Transverse colon (tissue), 4 donors: ENCODE measurements around the gene IPO11.

Source experiments
- CTCF ChIP-seq, 5 experiments: fragments of 200-600 bp in 3 of 5; fragments of 450-650 bp in 2 of 5; sonication (generic) in 3 of 5; IDR thresholded peaks; 1 replicate in 2 of 5; 2 replicates in 3 of 5; pipeline ENCODE4 v1.5.1; 2016 to 2017; ENCODE audit warnings: antibody characterized with exemption in 5 of 5, inconsistent platforms in 3 of 5, mild to moderate bottlenecking in 2 of 5, moderate library complexity in 1 of 5
- EP300 ChIP-seq: sonication (generic); formaldehyde crosslinking; IDR thresholded peaks from one replicate; pipeline ENCODE4 v1.6.1; 2017; ENCODE audit warnings: antibody characterized with exemption, low read depth
- POLR2A ChIP-seq: fragments of 450-650 bp; IDR thresholded peaks from one replicate; pipeline ENCODE4 v1.6.1; 2016; ENCODE audit warnings: antibody characterized with exemption, mild to moderate bottlenecking, moderate library complexity
- POLR2AphosphoS5 ChIP-seq, 3 donors: sonication (generic); formaldehyde crosslinking; IDR thresholded peaks; one replicate each; pipeline ENCODE4 v1.6.1; 2016; ENCODE audit warnings: antibody characterized with exemption in 3 of 3

- TF ChIP-seq CTCF (IDR thresholded peaks at IDR 0.05) (no peak), POLR2A (no peak), EP300 (no peak), POLR2AphosphoS5 (IDR thresholded peaks at IDR 0.05) (no peak)
Measured at GRCh38 chr5:62373382-62373781, 39.2 kb upstream of the IPO11 start.
